ENCODE data around the gene OTX2.

Gene OTX2

DNA sequence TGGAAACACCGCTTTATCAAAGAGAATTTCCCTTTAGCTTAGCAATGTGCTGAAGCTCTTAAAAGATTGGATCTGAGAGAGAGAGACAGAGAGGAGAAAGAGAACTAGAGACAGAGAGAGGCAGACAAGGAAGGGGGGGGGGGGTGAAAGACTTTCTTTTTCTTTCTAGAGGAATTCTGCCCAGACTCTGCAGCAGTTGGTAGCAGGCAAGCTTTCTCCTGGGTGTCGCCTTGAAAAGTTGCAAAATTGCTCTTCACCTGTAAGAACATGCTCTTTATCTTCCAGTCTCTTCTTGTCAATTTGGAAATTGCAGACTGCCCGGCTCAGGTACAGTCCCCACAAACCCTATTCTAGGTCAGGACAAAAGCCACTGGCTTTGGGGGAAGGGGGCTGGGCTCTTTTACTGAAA is 2.9 kb upstream of the OTX2 start:
- Histone ChIP-seq H3K27me3 (replicated peaks; ENCODE audit: control insufficient read depth, insufficient read depth, low read length, poor library complexity, severe bottlenecking) (peaks cover 32% of the 10 kb centered on the region), H3K4me1 (ENCODE audit: control insufficient read depth, insufficient read depth, low read length, poor library complexity, severe bottlenecking) (peaks cover 5% of the 10 kb centered on the region), H3K4me3 (ENCODE audit: insufficient read depth, low read depth, low read length, poor library complexity, severe bottlenecking) (no peak overlapping the region), H3K36me3 (ENCODE audit: control insufficient read depth, insufficient read depth, low read length) (no peaks in the 10 kb centered on the region), H3K27ac (ENCODE audit: insufficient read depth, low read length, poor library complexity, severe bottlenecking) (no peak overlapping the region), H3K9me3 (ENCODE audit: control insufficient read depth, low read length) (no peaks in the 10 kb centered on the region)
- no peak for DNase-seq

DNA sequence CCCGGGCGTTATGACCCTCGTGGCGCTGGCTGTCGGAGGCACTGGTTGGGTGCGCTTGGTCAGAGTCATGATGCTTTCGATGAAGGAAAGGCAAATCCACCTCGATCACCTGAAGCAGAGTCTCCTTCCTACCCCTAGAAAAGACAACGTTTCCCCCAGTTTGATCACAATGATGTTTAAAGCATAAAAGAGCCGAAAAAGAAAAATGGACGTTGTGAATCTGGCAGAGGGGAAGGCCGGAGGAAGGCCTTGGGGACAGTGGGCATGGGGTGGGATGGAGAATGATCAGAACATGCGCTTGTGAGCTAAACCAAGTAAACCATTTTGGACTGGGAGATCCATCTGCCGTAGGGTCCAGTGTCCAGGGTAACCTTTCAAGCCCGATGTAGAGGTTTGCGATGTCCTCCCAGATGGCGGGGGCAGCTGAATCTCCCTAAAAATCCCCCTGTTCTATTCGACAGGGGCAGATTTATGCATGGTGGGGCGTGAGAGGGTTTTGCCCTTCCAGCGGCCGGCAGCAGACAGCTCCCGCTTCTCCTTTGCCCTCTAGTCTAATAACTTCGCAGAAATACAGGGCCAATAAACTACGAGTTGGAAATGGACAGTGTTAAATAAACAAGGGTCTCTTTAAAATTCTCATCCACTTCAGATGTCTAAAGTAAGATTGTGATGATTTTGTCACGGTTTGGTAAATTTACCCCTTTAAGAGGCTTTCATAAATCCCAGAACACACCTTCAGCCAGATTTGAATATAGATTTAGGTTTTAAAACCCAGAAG is 2.3 kb upstream of the OTX2 start:
- Histone ChIP-seq H3K4me3 (ENCODE audit: insufficient read depth, low read depth, low read length, poor library complexity, severe bottlenecking) (no peak overlapping the region), H3K27ac (ENCODE audit: insufficient read depth, low read length, poor library complexity, severe bottlenecking) (no peak overlapping the region), H3K9me3 (ENCODE audit: control insufficient read depth, low read length) (no peaks in the 10 kb centered on the region), H3K27me3 (replicated peaks; ENCODE audit: control insufficient read depth, insufficient read depth, low read length, poor library complexity, severe bottlenecking) (peaks cover 31% of the 10 kb centered on the region), H3K36me3 (ENCODE audit: control insufficient read depth, insufficient read depth, low read length) (no peaks in the 10 kb centered on the region), H3K4me1 (ENCODE audit: control insufficient read depth, insufficient read depth, low read length, poor library complexity, severe bottlenecking) (peaks cover 5% of the 10 kb centered on the region)
- DNase-seq, result no peak

DNA sequence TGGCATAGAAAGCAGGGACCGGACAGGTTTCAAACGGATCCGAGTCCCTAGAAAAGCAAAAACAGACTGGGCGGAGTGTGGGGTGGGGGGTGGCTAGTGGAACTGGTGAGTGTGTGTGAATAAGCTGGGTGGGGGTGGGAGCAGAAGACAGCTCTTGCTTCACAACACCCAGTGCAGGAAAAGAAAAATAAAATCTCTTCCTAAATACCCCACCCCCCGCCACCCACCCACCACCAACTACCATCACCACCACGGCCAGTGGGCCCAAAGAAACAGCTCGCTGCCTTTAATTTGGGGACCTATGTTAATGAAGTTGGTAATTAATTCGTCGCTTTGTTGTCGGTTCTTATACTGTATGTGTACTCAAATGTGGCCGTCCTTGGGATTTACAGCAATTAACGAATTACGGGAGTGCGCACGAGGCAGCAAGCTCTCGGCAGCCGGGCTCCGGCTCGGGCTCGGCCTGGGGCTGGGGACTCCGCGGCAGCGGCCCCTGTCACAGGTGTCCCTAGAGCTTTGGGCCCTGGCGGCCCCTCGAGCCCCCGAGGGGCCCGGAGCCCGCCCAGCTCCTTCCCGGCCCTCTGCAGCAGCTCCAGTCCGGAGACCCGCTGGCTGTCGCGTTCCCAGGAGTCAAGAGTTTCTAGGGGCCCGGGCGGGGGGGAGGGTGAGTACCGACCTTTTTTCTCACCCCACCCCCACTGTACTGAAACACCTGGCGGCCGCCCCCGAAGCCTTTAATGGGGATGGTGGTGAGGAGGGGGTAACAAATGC is 1.5 kb upstream of the OTX2 start:
- Histone ChIP-seq H3K9me3 (ENCODE audit: control insufficient read depth, low read length) (no peaks in the 10 kb centered on the region), H3K27me3 (replicated peaks; ENCODE audit: control insufficient read depth, insufficient read depth, low read length, poor library complexity, severe bottlenecking) (peaks cover 30% of the 10 kb centered on the region), H3K36me3 (ENCODE audit: control insufficient read depth, insufficient read depth, low read length) (no peaks in the 10 kb centered on the region), H3K27ac (ENCODE audit: insufficient read depth, low read length, poor library complexity, severe bottlenecking) (no peak overlapping the region), H3K4me3 (ENCODE audit: insufficient read depth, low read depth, low read length, poor library complexity, severe bottlenecking) (no peak overlapping the region), H3K4me1 (ENCODE audit: control insufficient read depth, insufficient read depth, low read length, poor library complexity, severe bottlenecking) (peaks cover 5% of the 10 kb centered on the region)
- DNase-seq, result no peak

DNA sequence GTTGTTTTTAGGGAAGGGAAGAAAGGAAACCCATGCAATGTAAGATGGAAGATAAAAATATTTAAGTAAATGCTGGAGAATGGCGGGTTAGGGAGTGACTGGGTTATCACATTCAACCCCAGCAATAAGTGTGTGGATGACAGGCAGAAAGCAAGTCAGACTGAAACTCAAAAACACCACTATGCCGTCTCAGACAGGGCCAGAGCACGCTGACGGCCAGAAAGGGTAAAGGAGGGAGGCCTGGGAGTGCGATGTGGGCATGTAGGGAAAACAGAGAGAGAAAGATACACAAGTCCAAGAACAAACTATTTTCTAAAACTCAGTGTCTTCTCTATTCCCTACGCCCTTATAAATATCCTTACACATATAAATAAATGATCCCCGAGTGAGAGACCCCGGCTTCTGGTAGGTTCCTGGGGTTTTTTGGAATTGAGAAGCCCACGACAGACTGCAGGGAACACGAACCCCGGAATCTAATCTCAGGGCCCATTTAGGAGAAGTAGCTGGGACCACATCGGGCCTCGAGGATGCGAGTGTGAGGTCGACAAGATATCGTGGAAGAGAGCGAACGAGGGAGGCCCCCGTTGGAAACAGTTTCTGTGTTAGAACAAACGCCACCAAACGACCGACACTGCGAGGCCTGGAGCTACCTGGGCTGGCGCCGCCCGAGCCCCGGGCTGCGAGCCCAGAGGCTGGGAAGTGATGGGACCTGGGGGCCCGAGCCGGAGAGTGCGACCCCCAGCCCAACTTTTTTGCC is 735 bp upstream of the OTX2 start:
- DNase-seq, result no peak

DNA sequence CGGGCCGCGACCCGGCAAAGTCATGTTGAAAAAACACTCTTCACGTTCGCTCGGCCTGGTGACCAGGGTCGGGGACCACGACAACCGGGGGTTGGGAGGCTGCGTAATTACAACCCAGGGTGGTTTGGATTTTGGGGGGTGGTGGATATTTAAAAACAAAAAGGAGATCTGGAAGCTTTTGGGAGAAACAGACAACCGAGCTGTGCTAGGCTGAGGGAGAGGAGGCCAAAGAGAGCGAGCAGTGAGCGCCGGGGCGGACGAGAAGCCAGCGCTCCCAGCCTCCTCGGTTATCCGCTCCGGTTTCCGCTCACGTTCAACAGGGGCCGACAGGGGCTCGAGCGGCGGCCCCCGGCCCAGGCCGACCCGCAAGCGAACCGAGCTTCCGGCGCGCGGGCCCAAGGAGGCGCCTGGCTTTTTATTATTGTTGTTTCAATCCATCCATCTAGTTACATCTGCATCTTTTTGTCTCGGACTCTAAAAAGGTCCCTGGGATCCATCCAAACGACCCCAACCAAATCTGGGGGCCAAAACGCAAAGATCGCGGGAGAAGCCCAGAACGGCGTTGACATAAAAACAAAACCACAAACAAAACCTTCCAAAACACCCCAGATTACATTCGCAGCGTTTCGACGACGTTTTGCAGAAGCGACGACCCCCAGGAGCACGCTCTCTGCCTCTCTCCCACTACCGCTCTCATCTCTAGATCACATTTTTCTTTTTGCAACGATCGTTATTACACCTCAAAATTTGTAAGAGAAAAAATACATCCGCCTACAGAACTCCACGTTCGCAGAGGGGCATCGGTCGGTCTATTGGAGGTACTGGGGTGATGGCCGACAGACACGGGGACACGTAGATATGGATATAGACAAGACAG is 771 bp downstream of the OTX2 start:
- DNase-seq, result no peak
- Histone ChIP-seq H3K27ac (ENCODE audit: insufficient read depth, low read length, poor library complexity, severe bottlenecking) (no peak overlapping the region), H3K27me3 (replicated peaks; ENCODE audit: control insufficient read depth, insufficient read depth, low read length, poor library complexity, severe bottlenecking) (peaks cover 40% of the 10 kb centered on the region), H3K9me3 (ENCODE audit: control insufficient read depth, low read length) (no peaks in the 10 kb centered on the region), H3K4me1 (ENCODE audit: control insufficient read depth, insufficient read depth, low read length, poor library complexity, severe bottlenecking) (peaks cover 5% of the 10 kb centered on the region), H3K36me3 (ENCODE audit: control insufficient read depth, insufficient read depth, low read length) (no peaks in the 10 kb centered on the region), H3K4me3 (ENCODE audit: insufficient read depth, low read depth, low read length, poor library complexity, severe bottlenecking) (no peak overlapping the region)

More for the DNA sequence above, 735 bp upstream of the OTX2 start:
- no peak overlapping the region for H3K4me3 ChIP-seq (ENCODE audit: insufficient read depth, low read depth, low read length, poor library complexity, severe bottlenecking)
- no peaks in the 10 kb centered on the region for H3K9me3 ChIP-seq (ENCODE audit: control insufficient read depth, low read length)
- H3K27ac ChIP-seq (ENCODE audit: insufficient read depth, low read length, poor library complexity, severe bottlenecking), result no peak overlapping the region
- peaks cover 35% of the 10 kb centered on the region for H3K27me3 ChIP-seq (replicated peaks; ENCODE audit: control insufficient read depth, insufficient read depth, low read length, poor library complexity, severe bottlenecking)
- no peaks in the 10 kb centered on the region for H3K36me3 ChIP-seq (ENCODE audit: control insufficient read depth, insufficient read depth, low read length)
- H3K4me1 ChIP-seq (ENCODE audit: control insufficient read depth, insufficient read depth, low read length, poor library complexity, severe bottlenecking), result peaks cover 5% of the 10 kb centered on the region

DNA sequence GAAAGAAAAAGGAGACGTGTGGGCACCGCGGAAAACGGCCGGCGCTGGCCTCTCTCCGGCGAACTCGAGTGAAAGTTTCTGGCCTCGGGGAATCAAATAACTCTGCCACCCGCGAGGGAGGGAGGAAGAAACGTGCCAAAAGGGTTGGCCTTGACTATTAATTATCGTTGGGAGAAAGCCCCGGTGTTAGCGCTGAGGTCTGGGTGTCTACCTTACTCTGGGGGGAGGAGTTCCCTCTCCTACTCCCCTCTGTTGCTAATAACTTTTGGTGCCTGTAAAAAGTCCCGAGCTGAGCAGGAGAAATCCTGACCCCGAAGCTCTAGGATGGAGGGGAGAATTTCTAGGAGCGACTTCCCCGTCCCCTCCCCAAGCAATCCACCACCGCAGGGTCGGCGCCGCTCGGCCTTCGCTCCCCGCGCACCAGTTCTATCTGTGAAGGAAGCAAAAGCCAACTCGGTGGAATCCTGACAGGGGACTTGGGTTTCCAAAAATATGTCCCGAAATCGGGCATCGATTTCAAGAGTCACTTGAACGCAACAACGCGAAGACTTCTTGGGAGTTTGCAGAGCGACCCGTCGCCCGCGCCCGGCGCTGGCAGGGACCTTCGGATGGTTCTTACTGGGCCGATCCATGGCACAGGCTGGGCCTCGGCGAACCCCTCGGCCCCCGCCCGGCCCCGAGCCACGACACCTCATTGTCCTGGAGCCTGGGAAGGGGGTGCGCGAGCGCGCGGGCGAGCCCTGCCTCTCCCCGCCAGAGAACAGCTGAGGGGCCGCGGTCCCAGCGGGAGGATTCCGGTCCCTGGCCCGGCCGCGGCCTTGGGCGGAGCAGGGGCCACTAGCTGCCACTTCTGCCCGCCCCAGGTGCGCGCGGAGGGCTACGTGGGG is 1.7 kb downstream of the OTX2 start:
- Histone ChIP-seq H3K9me3 (ENCODE audit: control insufficient read depth, low read length) (no peaks in the 10 kb centered on the region), H3K4me3 (ENCODE audit: insufficient read depth, low read depth, low read length, poor library complexity, severe bottlenecking) (no peak overlapping the region)

DNA sequence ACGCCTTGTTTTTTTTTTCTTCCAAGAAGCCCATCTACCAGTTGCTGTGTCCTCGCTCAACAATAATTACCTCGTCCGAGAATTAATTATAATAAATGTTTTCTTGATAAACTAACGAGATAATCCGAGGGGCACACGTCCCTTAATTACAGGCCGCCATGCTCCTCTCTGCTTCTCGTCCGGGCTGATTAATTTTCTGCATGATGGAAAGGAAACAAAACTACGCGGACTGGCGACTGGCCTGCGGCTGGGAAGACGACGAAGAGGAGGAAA is 2.2 kb downstream of the OTX2 start:
- no peak for DNase-seq
- no peak overlapping the region for H3K27ac ChIP-seq (ENCODE audit: insufficient read depth, low read length, poor library complexity, severe bottlenecking)
- no peak overlapping the region for H3K4me3 ChIP-seq (ENCODE audit: insufficient read depth, low read depth, low read length, poor library complexity, severe bottlenecking)
- H3K9me3 ChIP-seq (ENCODE audit: control insufficient read depth, low read length), result no peaks in the 10 kb centered on the region
- H3K4me1 ChIP-seq (ENCODE audit: control insufficient read depth, insufficient read depth, low read length, poor library complexity, severe bottlenecking), result peaks cover 5% of the 10 kb centered on the region
- peaks cover 44% of the 10 kb centered on the region for H3K27me3 ChIP-seq (replicated peaks; ENCODE audit: control insufficient read depth, insufficient read depth, low read length, poor library complexity, severe bottlenecking)
- no peaks in the 10 kb centered on the region for H3K36me3 ChIP-seq (ENCODE audit: control insufficient read depth, insufficient read depth, low read length)

More for the DNA sequence above, 1.7 kb downstream of the OTX2 start:
- Histone ChIP-seq H3K36me3 (ENCODE audit: control insufficient read depth, insufficient read depth, low read length) (no peaks in the 10 kb centered on the region), H3K27ac (ENCODE audit: insufficient read depth, low read length, poor library complexity, severe bottlenecking) (no peak overlapping the region), H3K27me3 (replicated peaks; ENCODE audit: control insufficient read depth, insufficient read depth, low read length, poor library complexity, severe bottlenecking) (peaks cover 40% of the 10 kb centered on the region), H3K4me1 (ENCODE audit: control insufficient read depth, insufficient read depth, low read length, poor library complexity, severe bottlenecking) (peaks cover 5% of the 10 kb centered on the region)
- no peak for DNase-seq

DNA sequence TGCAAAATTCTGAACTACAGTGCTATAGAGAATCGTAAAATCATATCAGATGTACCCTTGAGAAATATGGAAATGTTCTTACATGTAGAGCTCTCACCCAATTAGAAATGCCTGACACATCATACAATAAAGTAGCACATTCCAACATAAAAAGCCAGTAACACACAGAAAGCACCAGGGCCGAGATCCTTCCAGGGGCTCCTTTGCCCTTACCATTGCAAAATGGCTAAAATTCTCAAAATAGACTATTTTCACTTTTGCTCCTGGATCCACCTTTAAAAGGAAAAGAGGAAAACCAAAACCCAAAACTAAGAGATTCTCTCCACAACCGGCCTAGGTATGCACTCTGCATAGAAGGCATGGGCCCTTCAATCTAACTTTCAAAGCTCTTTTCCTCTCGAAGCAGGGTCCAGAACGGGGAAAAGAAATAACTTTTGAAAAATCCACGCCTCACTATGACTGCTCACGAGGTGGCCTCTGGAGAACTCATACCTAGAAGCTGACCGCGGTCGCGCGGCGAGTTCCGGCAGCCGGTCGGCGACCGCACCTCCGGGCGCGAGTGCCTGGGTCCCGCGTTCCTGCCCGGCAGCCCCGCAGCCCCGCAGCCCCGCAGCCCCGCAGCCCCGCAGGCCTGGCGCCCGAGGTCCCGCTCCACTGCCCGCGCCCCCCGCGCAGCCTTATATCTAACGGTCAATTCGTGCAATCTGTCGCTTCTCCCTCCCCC is 2.7 kb downstream of the OTX2 start:
- no peak overlapping the region for H3K27ac ChIP-seq (ENCODE audit: insufficient read depth, low read length, poor library complexity, severe bottlenecking)
- H3K36me3 ChIP-seq (ENCODE audit: control insufficient read depth, insufficient read depth, low read length), result no peaks in the 10 kb centered on the region
- peaks cover 47% of the 10 kb centered on the region for H3K27me3 ChIP-seq (replicated peaks; ENCODE audit: control insufficient read depth, insufficient read depth, low read length, poor library complexity, severe bottlenecking)
- DNase-seq, result no peak
- no peaks in the 10 kb centered on the region for H3K9me3 ChIP-seq (ENCODE audit: control insufficient read depth, low read length)
- H3K4me3 ChIP-seq (ENCODE audit: insufficient read depth, low read depth, low read length, poor library complexity, severe bottlenecking), result no peak overlapping the region
- H3K4me1 ChIP-seq (ENCODE audit: control insufficient read depth, insufficient read depth, low read length, poor library complexity, severe bottlenecking), result peaks cover 5% of the 10 kb centered on the region

Measured in effector memory CD4-positive, alpha-beta T cell (primary cell).